Dendritic cell treated with granulocyte-macrophage colony-stimulating factor and Interleukin-4, amounts not matched to agents 40 ng/mL and 50 ng/mL, for 4 days (primary cell): ENCODE measurements around the gene TTC3.
"Not testable (repeated sequence)": the region's sequence is repeated elsewhere in the genome, so short reads cannot be mapped to it uniquely, and the experiment has no call there.

Source experiments
- H3K27ac Mint-ChIP-seq: one replicate; pipeline ENCODE4 v1.8.0; 2022; ENCODE audit warnings: mild to moderate bottlenecking, mixed read lengths
- H3K27me3 Mint-ChIP-seq: one replicate; pipeline ENCODE4 v1.8.0; 2022; ENCODE audit warnings: mild to moderate bottlenecking, mixed read lengths
- H3K36me3 Mint-ChIP-seq: one replicate; pipeline ENCODE4 v1.8.0; 2022; ENCODE audit warnings: low read depth, mixed read lengths
- H3K4me1 Mint-ChIP-seq: one replicate; pipeline ENCODE4 v1.8.0; 2022; ENCODE audit warnings: low read depth, mixed read lengths
- H3K4me3 Mint-ChIP-seq: one replicate; pipeline ENCODE4 v1.8.0; 2022; ENCODE audit warnings: mild to moderate bottlenecking, moderate library complexity, mixed read lengths
- H3K9me3 Mint-ChIP-seq: one replicate; pipeline ENCODE4 v1.8.0; 2022; ENCODE audit warnings: mixed read lengths
- intact Hi-C: fragments of 100-400 bp; cut with micrococcal nuclease; formaldehyde crosslinking; loops from one replicate; pipeline ENCODE4 v1.15.0; 2022

Gene TTC3

GRCh38 chr21:37208056-37208721 lies 135.1 kb downstream of the TTC3 start:
- Mint-ChIP-seq H3K4me1 (peaks cover 42% of the 10 kb centered on the region), H3K4me3 (peak overlapping the region; percentile 50)
- intact Hi-C loops: loop anchor here (1.0 to 5.0 kb wide), 2 partner anchors 13 to 49 kb away; no protein-coding TSS in a partner anchor

GRCh38 chr21:37208741-37209225 lies 135.7 kb downstream of the TTC3 start:
- no peaks in the 10 kb centered on the region for H3K27me3 Mint-ChIP-seq
- peak overlapping the region; percentile 89 for H3K27ac Mint-ChIP-seq
- H3K4me1 Mint-ChIP-seq: peaks cover 42% of the 10 kb centered on the region
- H3K9me3 Mint-ChIP-seq: no peaks in the 10 kb centered on the region
- intact Hi-C loops: loop anchor here (1.0 to 5.0 kb wide), 2 partner anchors 13 to 49 kb away; no protein-coding TSS in a partner anchor
- H3K4me3 Mint-ChIP-seq: peak overlapping the region; percentile 50
- H3K36me3 Mint-ChIP-seq: no peaks in the 10 kb centered on the region

More at GRCh38 chr21:37208056-37208721, 135.1 kb downstream of the TTC3 start:
- H3K27ac Mint-ChIP-seq: peak overlapping the region; percentile 89
- H3K9me3 Mint-ChIP-seq: no peaks in the 10 kb centered on the region
- H3K27me3 Mint-ChIP-seq: no peaks in the 10 kb centered on the region
- H3K36me3 Mint-ChIP-seq: peaks cover 2% of the 10 kb centered on the region

GRCh38 chr21:37210130-37210529 lies 137.1 kb downstream of the TTC3 start:
- Mint-ChIP-seq H3K27me3 (no peaks in the 10 kb centered on the region), H3K36me3 (no peaks in the 10 kb centered on the region), H3K9me3 (no peaks in the 10 kb centered on the region), H3K27ac (peak overlapping the region; percentile 60), H3K4me1 (peaks cover 42% of the 10 kb centered on the region), H3K4me3 (no peak overlapping the region)
- intact Hi-C loops: no loop called here

- Mint-ChIP-seq H3K36me3 (no peaks in the 10 kb centered on the region), H3K27me3 (no peaks in the 10 kb centered on the region), H3K4me1 (peaks cover 42% of the 10 kb centered on the region), H3K4me3 (no peak overlapping the region), H3K9me3 (no peaks in the 10 kb centered on the region), H3K27ac (no peak overlapping the region)
- intact Hi-C loops: no loop called here
These were observed 137.7 kb downstream of the TTC3 start for GRCh38 chr21:37210799-37211198.

- peaks cover 8% of the 10 kb centered on the region for H3K27me3 Mint-ChIP-seq
- intact Hi-C loops: no loop called here
- no peaks in the 10 kb centered on the region for H3K36me3 Mint-ChIP-seq
- no peak overlapping the region for H3K4me3 Mint-ChIP-seq
- H3K4me1 Mint-ChIP-seq: peaks cover 6% of the 10 kb centered on the region
- no peak overlapping the region for H3K27ac Mint-ChIP-seq
- no peaks in the 10 kb centered on the region for H3K9me3 Mint-ChIP-seq
These were observed 141.9 kb downstream of the TTC3 start for GRCh38 chr21:37214952-37215351.

- H3K4me3 Mint-ChIP-seq: peak overlapping the region; percentile 79
- no peaks in the 10 kb centered on the region for H3K9me3 Mint-ChIP-seq
- peak overlapping the region; percentile 77 for H3K27ac Mint-ChIP-seq
- intact Hi-C loops: loop anchor here (2.0 to 5.0 kb wide), 2 partner anchors 37 to 47 kb away; partner anchors contain the start of gene VPS26C
- peaks cover 10% of the 10 kb centered on the region for H3K4me1 Mint-ChIP-seq
- peaks cover 12% of the 10 kb centered on the region for H3K27me3 Mint-ChIP-seq
- H3K36me3 Mint-ChIP-seq: peaks cover 23% of the 10 kb centered on the region
These were observed 146.8 kb downstream of the TTC3 start for GRCh38 chr21:37219761-37220432.

- Mint-ChIP-seq H3K4me3 (peak overlapping the region; percentile 79), H3K27me3 (peaks cover 12% of the 10 kb centered on the region), H3K27ac (peak overlapping the region; percentile 77), H3K9me3 (no peaks in the 10 kb centered on the region), H3K36me3 (peaks cover 29% of the 10 kb centered on the region), H3K4me1 (peaks cover 10% of the 10 kb centered on the region)
- intact Hi-C loops: loop anchor here (2.0 to 5.0 kb wide), 2 partner anchors 37 to 46 kb away; partner anchors contain the start of gene VPS26C
These were observed 147.5 kb downstream of the TTC3 start for GRCh38 chr21:37220433-37220980.

GRCh38 chr21:37220981-37221664 lies 148.1 kb downstream of the TTC3 start:
- intact Hi-C loops: loop anchor here (1.0 to 5.0 kb wide), 3 partner anchors 13 to 46 kb away; partner anchors contain the start of gene VPS26C
- peaks cover 35% of the 10 kb centered on the region for H3K36me3 Mint-ChIP-seq
- H3K9me3 Mint-ChIP-seq: no peaks in the 10 kb centered on the region
- peaks cover 12% of the 10 kb centered on the region for H3K27me3 Mint-ChIP-seq
- H3K4me1 Mint-ChIP-seq: peaks cover 10% of the 10 kb centered on the region
- peak overlapping the region; percentile 79 for H3K4me3 Mint-ChIP-seq
- H3K27ac Mint-ChIP-seq: peak overlapping the region; percentile 77

GRCh38 chr21:37222248-37222647 lies 149.2 kb downstream of the TTC3 start:
- H3K27me3 Mint-ChIP-seq: peaks cover 12% of the 10 kb centered on the region
- H3K4me1 Mint-ChIP-seq: peaks cover 10% of the 10 kb centered on the region
- H3K36me3 Mint-ChIP-seq: peaks cover 47% of the 10 kb centered on the region
- intact Hi-C loops: loop anchor here (5.0 kb wide), 1 partner anchor 35 kb away; no protein-coding TSS in a partner anchor
- not testable (repeated sequence) for H3K9me3 Mint-ChIP-seq, H3K4me3 Mint-ChIP-seq, H3K27ac Mint-ChIP-seq

- H3K4me3 Mint-ChIP-seq: no peak overlapping the region
- H3K36me3 Mint-ChIP-seq: peaks cover 63% of the 10 kb centered on the region
- no peak overlapping the region for H3K27ac Mint-ChIP-seq
- H3K9me3 Mint-ChIP-seq: no peaks in the 10 kb centered on the region
- intact Hi-C loops: loop anchor here (5.0 kb wide), 1 partner anchor 33 kb away; no protein-coding TSS in a partner anchor
- peaks cover 12% of the 10 kb centered on the region for H3K27me3 Mint-ChIP-seq
- H3K4me1 Mint-ChIP-seq: peaks cover 10% of the 10 kb centered on the region
These were observed 150.8 kb downstream of the TTC3 start for GRCh38 chr21:37223804-37224345.

GRCh38 chr21:37224861-37225839 lies 152.1 kb downstream of the TTC3 start:
- peaks cover 3% of the 10 kb centered on the region for H3K4me1 Mint-ChIP-seq
- no peak overlapping the region for H3K4me3 Mint-ChIP-seq
- intact Hi-C loops: loop anchor here (5.0 kb wide), 1 partner anchor 32 kb away; no protein-coding TSS in a partner anchor
- H3K36me3 Mint-ChIP-seq: peaks cover 76% of the 10 kb centered on the region
- no peaks in the 10 kb centered on the region for H3K9me3 Mint-ChIP-seq
- H3K27me3 Mint-ChIP-seq: peaks cover 3% of the 10 kb centered on the region
- H3K27ac Mint-ChIP-seq: no peak overlapping the region

GRCh38 chr21:37226041-37226920 lies 153.2 kb downstream of the TTC3 start:
- H3K27ac Mint-ChIP-seq: no peak overlapping the region
- no peaks in the 10 kb centered on the region for H3K27me3 Mint-ChIP-seq
- H3K4me1 Mint-ChIP-seq: no peaks in the 10 kb centered on the region
- H3K9me3 Mint-ChIP-seq: no peaks in the 10 kb centered on the region
- peaks cover 87% of the 10 kb centered on the region for H3K36me3 Mint-ChIP-seq
- intact Hi-C loops: no loop called here
- H3K4me3 Mint-ChIP-seq: no peak overlapping the region
